Effector memory CD8-positive, alpha-beta T cell (primary cell): ENCODE results near the gene MRNIP.
A peak's percentile ranks its signal among the peaks of the same experiment; 100 is the strongest.

Source experiments
- ATAC-seq: fragments of 150-1000 bp; cut with Tn5 transposase; replicated peaks from 2 replicates; pipeline ENCODE4 v1.10.0; 2021; ENCODE audit warnings: mild to moderate bottlenecking, moderate library complexity
- DNase-seq, 3 experiments: peaks; one replicate each; pipeline ENCODE4 v3.0.0; 2021
- H3K27ac Mint-ChIP-seq, 2 donors: one replicate each; pipeline ENCODE4 v1.8.0; 2022; ENCODE audit warnings: mild to moderate bottlenecking in 2 of 2, mixed read lengths in 2 of 2, moderate library complexity in 2 of 2
- H3K27me3 Mint-ChIP-seq, 2 donors: one replicate each; pipeline ENCODE4 v1.8.0; 2022; ENCODE audit warnings: mixed read lengths in 2 of 2
- H3K36me3 Mint-ChIP-seq: one replicate; pipeline ENCODE4 v1.8.0; 2022; ENCODE audit warnings: mild to moderate bottlenecking, moderate library complexity, mixed read lengths; ENCODE audit not compliant: insufficient read depth
- H3K4me1 Mint-ChIP-seq, 2 donors: one replicate each; pipeline ENCODE4 v1.8.0; 2022; ENCODE audit warnings: low read depth in 2 of 2, mixed read lengths in 2 of 2
- H3K4me3 Mint-ChIP-seq, 2 donors: one replicate each; pipeline ENCODE4 v1.8.0; 2022; ENCODE audit warnings: mild to moderate bottlenecking in 2 of 2, mixed read lengths in 2 of 2, moderate library complexity in 2 of 2
- H3K9me3 Mint-ChIP-seq, 2 donors: one replicate each; pipeline ENCODE4 v1.8.0; 2022; ENCODE audit warnings: mixed read lengths in 2 of 2

Gene MRNIP

GRCh38 chr5:179823937-179824744 lies 34.5 kb downstream of the MRNIP start:
- peaks cover 99% of the 10 kb centered on the region for H3K36me3 Mint-ChIP-seq
- H3K4me1 Mint-ChIP-seq: peaks cover 44 to 47% of the 10 kb centered on the region in 2 donors

DNA sequence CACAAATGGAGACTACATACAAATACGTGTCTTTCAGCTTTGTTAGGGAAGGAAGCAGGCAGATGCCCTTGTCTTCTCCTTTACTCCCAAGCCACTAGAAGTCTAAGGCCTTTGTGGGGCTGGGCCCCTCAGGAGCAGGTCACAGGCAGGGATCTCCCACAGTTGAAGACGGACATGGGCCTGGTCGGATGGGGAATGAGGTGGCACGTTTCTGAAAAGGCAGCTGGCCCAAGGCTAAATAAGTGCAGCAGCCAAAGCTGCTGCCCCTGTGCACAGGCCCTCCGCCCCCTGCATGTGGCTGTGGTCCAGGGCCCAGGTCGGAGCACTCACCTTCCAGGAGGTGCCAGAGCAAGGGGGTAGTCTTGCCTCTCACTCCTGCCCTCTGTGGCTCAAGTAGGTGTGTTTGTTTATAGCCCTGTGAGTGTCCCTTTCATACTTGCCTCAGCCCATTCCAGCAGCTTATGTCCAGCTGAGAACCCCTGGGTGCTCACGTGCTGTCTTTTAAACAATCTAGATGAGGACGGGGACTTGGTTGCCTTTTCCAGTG lies 36.1 kb downstream of the MRNIP start:
- Mint-ChIP-seq H3K4me3 (peak overlapping the region; percentile 95 to 98), H3K36me3 (peaks cover 97% of the 10 kb centered on the region), H3K27me3 (no peaks in the 10 kb centered on the region), H3K4me1 (peaks cover 45 to 49% of the 10 kb centered on the region in 2 donors), H3K27ac (peak overlapping the region; percentile 99), H3K9me3 (no peaks in the 10 kb centered on the region)
- no peak for DNase-seq
- no peak for ATAC-seq

More at GRCh38 chr5:179823937-179824744, 34.5 kb downstream of the MRNIP start:
- ATAC-seq (no peak), DNase-seq (no peak)
- Mint-ChIP-seq H3K4me3 (peak overlapping the region; percentile 21 to 60), H3K27me3 (no peaks in the 10 kb centered on the region), H3K27ac (peak overlapping the region in 1 of 2 donors; percentile 99), H3K9me3 (no peaks in the 10 kb centered on the region)

GRCh38 chr5:179822059-179822432 lies 36.6 kb downstream of the MRNIP start:
- no peak for DNase-seq

DNA sequence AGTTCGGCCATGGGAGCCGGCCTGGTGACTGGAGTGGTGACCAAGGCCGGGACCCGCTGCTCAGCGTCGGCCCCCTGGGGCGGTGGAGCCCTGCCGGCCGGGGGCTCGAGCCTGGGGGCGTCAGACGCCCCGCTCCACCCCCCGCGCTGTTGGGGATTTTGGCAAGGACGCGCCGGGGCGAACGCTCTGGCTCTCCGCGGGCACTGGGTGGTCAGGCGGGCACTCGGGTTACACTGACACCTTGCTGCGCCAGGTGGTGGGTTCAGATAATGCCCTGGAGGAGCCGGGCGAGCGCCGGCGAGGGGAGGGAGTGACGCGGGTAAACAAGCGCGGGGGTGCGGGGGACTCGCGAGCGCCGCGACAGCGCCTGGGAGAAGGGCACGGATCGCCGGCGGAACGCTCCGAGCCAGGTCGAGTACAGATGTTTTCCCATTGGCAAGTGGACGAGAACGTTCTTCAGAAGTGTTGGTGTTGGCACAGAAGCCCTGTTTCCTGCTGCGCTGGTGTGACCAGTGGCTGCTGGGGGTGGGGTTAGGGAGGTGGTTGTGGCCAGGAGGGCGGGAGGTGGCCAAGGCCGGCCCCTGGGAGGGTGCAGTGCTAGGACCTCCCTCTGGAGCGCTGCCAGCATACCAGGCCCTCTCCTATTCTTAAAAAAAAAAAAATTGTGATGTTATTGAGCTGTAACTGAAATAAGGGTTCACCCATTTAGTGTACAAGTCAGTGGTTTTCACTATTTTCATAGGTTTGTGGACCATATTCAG lies 37.1 kb downstream of the MRNIP start:
- ATAC-seq: peak; percentile 64
- Mint-ChIP-seq H3K4me1 (peaks cover 37 to 47% of the 10 kb centered on the region in 2 donors), H3K36me3 (peaks cover 90% of the 10 kb centered on the region), H3K4me3 (peak overlapping the region; percentile 95 to 98), H3K27me3 (no peaks in the 10 kb centered on the region), H3K9me3 (no peaks in the 10 kb centered on the region), H3K27ac (peak overlapping the region; percentile 99)
- peak; percentile 92 to 93 (median 92) for DNase-seq

More at GRCh38 chr5:179822059-179822432, 36.6 kb downstream of the MRNIP start:
- Mint-ChIP-seq H3K9me3 (no peaks in the 10 kb centered on the region), H3K27me3 (no peaks in the 10 kb centered on the region), H3K4me1 (peaks cover 41 to 49% of the 10 kb centered on the region in 2 donors), H3K27ac (peak overlapping the region; percentile 99), H3K36me3 (peaks cover 96% of the 10 kb centered on the region), H3K4me3 (peak overlapping the region; percentile 95 to 98)
- no peak for ATAC-seq

DNA sequence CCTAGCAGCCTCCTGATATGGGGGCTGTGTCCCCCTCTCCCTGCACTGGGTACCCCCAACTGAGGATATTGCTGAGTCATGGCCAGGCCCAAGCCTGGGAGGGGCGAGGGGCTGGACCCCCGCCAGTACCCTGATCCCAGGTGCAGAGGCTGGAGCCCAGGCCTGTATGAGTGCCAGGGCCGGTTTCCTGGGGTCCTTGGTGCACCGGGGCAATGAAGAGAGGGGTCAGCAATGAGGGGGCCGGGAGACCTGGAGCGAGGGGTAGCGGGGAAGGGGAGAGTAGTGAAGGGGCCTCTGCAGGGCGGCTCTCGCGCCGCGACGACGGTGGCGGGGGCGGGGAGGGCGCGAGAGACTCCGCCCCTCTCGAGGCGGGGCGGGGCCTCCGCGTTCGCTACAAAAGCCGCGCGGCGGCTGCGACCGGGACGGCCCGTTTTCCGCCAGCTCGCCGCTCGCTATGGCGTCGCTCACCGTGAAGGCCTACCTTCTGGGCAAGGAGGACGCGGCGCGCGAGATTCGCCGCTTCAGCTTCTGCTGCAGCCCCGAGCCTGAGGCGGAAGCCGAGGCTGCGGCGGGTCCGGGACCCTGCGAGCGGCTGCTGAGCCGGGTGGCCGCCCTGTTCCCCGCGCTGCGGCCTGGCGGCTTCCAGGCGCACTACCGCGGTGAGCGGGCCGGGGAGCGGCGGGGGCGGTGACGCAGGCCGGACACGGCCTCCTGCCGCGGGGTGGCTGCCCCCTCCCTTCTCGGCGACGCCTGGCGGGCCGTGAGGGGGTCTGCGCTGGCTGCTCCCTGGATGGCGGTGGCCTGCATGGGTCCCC lies 37.9 kb downstream of the MRNIP start, which contains the start of gene SQSTM1:
Gene SQSTM1, plus strand, starts transcription at position 423 of the 815 bp plus-strand sequence. Its CDS starts 32 bp downstream, at position 455.
- Mint-ChIP-seq H3K9me3 (no peaks in the 10 kb centered on the region), H3K36me3 (peaks cover 85% of the 10 kb centered on the region), H3K4me3 (peak within 1 kb of the TSS; percentile 95 to 98), H3K27me3 (no peaks in the 10 kb centered on the region), H3K27ac (peak within 1 kb of the TSS; percentile 99), H3K4me1 (peaks cover 37 to 48% of the 10 kb centered on the region in 2 donors)
- peak; percentile 42 for ATAC-seq
- DNase-seq: peak; percentile 77 to 85 (median 79)

DNA sequence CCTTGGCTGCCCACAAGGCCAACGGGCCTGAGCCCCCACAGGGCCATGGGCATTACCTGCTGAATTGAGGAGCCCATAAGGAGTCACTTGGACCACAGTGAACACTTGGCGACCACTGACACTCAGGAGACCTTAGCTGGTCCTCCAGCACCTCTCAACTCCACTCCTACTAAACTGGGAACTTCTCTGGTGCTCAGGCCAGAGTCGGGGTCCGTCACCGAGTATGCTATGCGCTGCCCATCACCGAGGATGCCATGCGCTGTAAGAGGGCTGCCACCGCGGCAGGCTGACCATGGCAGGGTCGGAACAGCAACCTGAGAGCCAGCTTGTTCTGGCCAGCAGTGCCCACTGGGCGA lies 38.5 kb downstream of the MRNIP start:
- H3K9me3 Mint-ChIP-seq: no peaks in the 10 kb centered on the region
- H3K36me3 Mint-ChIP-seq: peaks cover 83% of the 10 kb centered on the region
- no peaks in the 10 kb centered on the region for H3K27me3 Mint-ChIP-seq
- no peak for DNase-seq
- peak overlapping the region; percentile 85 to 95 for H3K4me3 Mint-ChIP-seq
- H3K27ac Mint-ChIP-seq: peak overlapping the region; percentile 99
- ATAC-seq: no peak
- peaks cover 37 to 45% of the 10 kb centered on the region in 2 donors for H3K4me1 Mint-ChIP-seq

GRCh38 chr5:179819296-179820126 lies 39.1 kb downstream of the MRNIP start:
- Mint-ChIP-seq H3K27ac (peak overlapping the region; percentile 99), H3K36me3 (peaks cover 77% of the 10 kb centered on the region), H3K4me3 (peak overlapping the region; percentile 85 to 95), H3K9me3 (no peaks in the 10 kb centered on the region), H3K27me3 (no peaks in the 10 kb centered on the region), H3K4me1 (peaks cover 34 to 43% of the 10 kb centered on the region in 2 donors)
- DNase-seq (peak in 2 of 3 experiments; percentile 34 to 39), ATAC-seq (peak; percentile 3)

DNA sequence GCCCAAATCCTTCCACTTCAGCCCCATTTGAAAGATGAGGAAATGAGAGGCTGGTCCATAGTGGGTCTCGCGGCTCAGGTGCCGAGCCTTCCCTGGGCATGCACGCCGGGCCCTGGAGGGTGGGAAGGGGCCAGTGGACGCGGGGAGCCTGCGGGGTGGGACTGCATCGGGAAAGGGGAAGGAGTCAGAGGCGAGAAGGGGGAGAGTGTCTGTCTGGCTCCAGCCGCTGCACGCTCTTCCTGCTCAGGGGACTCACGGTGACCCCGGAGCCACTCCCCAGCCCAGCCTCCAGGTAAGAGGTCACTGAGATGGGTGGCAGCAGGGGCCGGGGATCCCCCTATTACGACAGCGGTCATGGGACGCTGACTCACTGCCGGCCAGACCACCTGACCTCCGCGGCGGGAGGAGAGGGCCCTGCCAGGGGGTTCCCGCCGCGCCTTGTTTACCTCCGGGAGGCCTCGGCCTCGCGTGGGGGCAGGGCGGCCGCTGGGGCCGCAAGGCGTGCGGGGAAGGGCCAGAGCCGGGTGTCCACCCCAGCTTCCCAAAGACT lies 39.8 kb downstream of the MRNIP start:
- peak; percentile 69 for ATAC-seq
- H3K9me3 Mint-ChIP-seq: no peaks in the 10 kb centered on the region
- H3K27me3 Mint-ChIP-seq: no peaks in the 10 kb centered on the region
- peaks cover 70% of the 10 kb centered on the region for H3K36me3 Mint-ChIP-seq
- H3K4me1 Mint-ChIP-seq: peaks cover 32 to 38% of the 10 kb centered on the region in 2 donors
- H3K4me3 Mint-ChIP-seq: peak overlapping the region; percentile 85 to 95
- peak overlapping the region; percentile 99 for H3K27ac Mint-ChIP-seq
- DNase-seq: peak; percentile 79 to 90 (median 89)

- Mint-ChIP-seq H3K9me3 (no peaks in the 10 kb centered on the region), H3K27me3 (no peaks in the 10 kb centered on the region), H3K4me1 (peaks cover 32 to 35% of the 10 kb centered on the region in 2 donors), H3K27ac (peak overlapping the region; percentile 99), H3K4me3 (peak overlapping the region; percentile 85 to 95), H3K36me3 (peaks cover 63% of the 10 kb centered on the region)
- DNase-seq (no peak), ATAC-seq (no peak)
Measured at GRCh38 chr5:179817890-179818745, 40.5 kb downstream of the MRNIP start.

DNA sequence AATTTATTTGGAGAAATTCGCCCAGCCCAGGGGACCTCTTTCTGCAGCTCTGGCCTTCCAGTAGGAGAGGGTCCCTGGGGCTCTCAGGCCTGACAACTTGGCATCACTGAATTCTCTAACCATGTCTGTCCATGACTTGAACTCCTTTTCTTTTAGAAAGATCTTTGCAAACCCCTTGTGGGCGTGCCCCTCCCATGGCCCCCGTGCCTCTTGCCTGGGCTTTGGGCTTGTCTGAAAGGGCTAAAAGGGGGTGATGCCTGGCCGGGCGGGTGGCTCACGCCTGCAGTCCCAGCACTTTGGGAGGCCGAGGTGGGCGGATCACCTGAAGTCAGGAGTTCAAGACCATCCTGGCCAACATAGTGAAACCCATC lies 41.2 kb downstream of the MRNIP start:
- ATAC-seq (no peak), DNase-seq (no peak)
- peak overlapping the region in 1 of 2 donors; percentile 99 for H3K27ac Mint-ChIP-seq
- H3K36me3 Mint-ChIP-seq: peaks cover 63% of the 10 kb centered on the region
- H3K4me1 Mint-ChIP-seq: peaks cover 27 to 31% of the 10 kb centered on the region in 2 donors
- no peaks in the 10 kb centered on the region for H3K9me3 Mint-ChIP-seq
- peak overlapping the region; percentile 85 to 95 for H3K4me3 Mint-ChIP-seq
- H3K27me3 Mint-ChIP-seq: no peaks in the 10 kb centered on the region

- Mint-ChIP-seq H3K4me3 (peak overlapping the region; percentile 85 to 95), H3K27me3 (no peaks in the 10 kb centered on the region), H3K36me3 (peaks cover 60% of the 10 kb centered on the region), H3K9me3 (no peaks in the 10 kb centered on the region), H3K27ac (no peak overlapping the region), H3K4me1 (peaks cover 22 to 25% of the 10 kb centered on the region in 2 donors)
- ATAC-seq (no peak), DNase-seq (no peak)
Measured at GRCh38 chr5:179816796-179817469, 41.7 kb downstream of the MRNIP start.
